H1 (cell line): ENCODE measurements around the gene IREB2. TPM values are rescaled to one million over a fixed set of nuclear protein-coding genes. Genes with fewer than 3 reads are reported as not detected.

Source experiments
- CTCF ChIA-PET: fragments of 300-600 bp; sonication (Branson Sonifier 250); formaldehyde crosslinking; loops from one replicate; lab custom pipeline; 2021; ENCODE audit not compliant: partially characterized antibody; lab: Charles Lee
- POLR2A ChIA-PET: fragments of 300-600 bp; sonication (Branson Sonifier 250); formaldehyde crosslinking; loops from one replicate; lab custom pipeline; 2021; ENCODE audit warnings: inconsistent platforms; ENCODE audit not compliant: partially characterized antibody; lab: Charles Lee
- DNase-seq, 2 experiments: peaks; one replicate each; pipeline versions ENCODE4 v3.0.0 to v3.0.0-alpha.2; 2010 to 2022; ENCODE audit warnings: low spot score in 2 of 2, low read depth in 1 of 2, mixed read lengths in 1 of 2
- FAIRE-seq: peaks from 2 replicates; lab custom pipeline; 2011; peaks lifted over from hg19 to GRCh38; lab: Jason Lieb, UNC
- H2AFZ ChIP-seq: 2 replicates; pipeline ENCODE4 v1.8.1; 2012; ENCODE audit warnings: low read length, inconsistent platforms
- H2AK5ac ChIP-seq: 2 replicates; pipeline ENCODE4 v1.6.1; 2013; ENCODE audit warnings: low read depth, low read length
- H2BK120ac ChIP-seq: replicated peaks from 2 replicates; pipeline ENCODE3; 2013; ENCODE audit warnings: low read depth, low read length, inconsistent platforms
- H2BK12ac ChIP-seq: 2 replicates; pipeline ENCODE4 v1.6.1; 2013; ENCODE audit warnings: low read depth, low read length
- H2BK15ac ChIP-seq: 2 replicates; pipeline ENCODE4 v1.6.1; 2013; ENCODE audit warnings: low read length
- H2BK20ac ChIP-seq: 2 replicates; pipeline ENCODE4 v1.6.1; 2013; ENCODE audit warnings: low read length
- H2BK5ac ChIP-seq: 2 replicates; pipeline ENCODE4 v1.6.1; 2013; ENCODE audit warnings: low read depth, low read length
- H3K14ac ChIP-seq: 2 replicates; pipeline ENCODE4 v1.6.1; 2013; ENCODE audit warnings: inconsistent platforms; ENCODE audit not compliant: insufficient read length
- H3K18ac ChIP-seq: 2 replicates; pipeline ENCODE4 v1.6.1; 2013; ENCODE audit warnings: low read length; ENCODE audit errors: extremely low read depth
- H3K23ac ChIP-seq: 2 replicates; pipeline ENCODE4 v1.6.1; 2013; ENCODE audit warnings: inconsistent platforms; ENCODE audit not compliant: insufficient read length
- H3K23me2 ChIP-seq: 2 replicates; pipeline ENCODE4 v1.6.1; 2013; ENCODE audit warnings: low read depth, low read length
- H3K27ac ChIP-seq: 2 replicates; pipeline ENCODE4 v1.6.1; 2011; ENCODE audit warnings: low read depth, low read length, inconsistent platforms
- H3K27me3 ChIP-seq, 4 experiments: replicated peaks in 1 of 4; 1 replicate in 1 of 4; 2 replicates in 3 of 4; pipeline versions ENCODE4 v1.6.1 to v1.8.1; 2011 to 2013; ENCODE audit warnings: low read length in 3 of 4, mild to moderate bottlenecking in 3 of 4, inconsistent platforms in 2 of 4, mixed read lengths in 2 of 4, moderate library complexity in 1 of 4; ENCODE audit not compliant: control insufficient read depth in 3 of 4, insufficient read depth in 3 of 4; ENCODE audit errors: extremely low read depth in 1 of 4
- H3K36me3 ChIP-seq, 4 experiments: 2 replicates each; pipeline versions ENCODE4 v1.6.1 to v1.8.1; 2011 to 2013; ENCODE audit warnings: mild to moderate bottlenecking in 4 of 4, low read length in 3 of 4, moderate library complexity in 2 of 4, control low read depth in 1 of 4, inconsistent platforms in 1 of 4; ENCODE audit not compliant: insufficient read depth in 4 of 4, control insufficient read depth in 2 of 4
- H3K4ac ChIP-seq: replicated peaks from 2 replicates; pipeline ENCODE3; 2013; ENCODE audit warnings: low read length, low read depth, mixed read lengths, inconsistent platforms; ENCODE audit not compliant: insufficient read length
- H3K4me1 ChIP-seq, 4 experiments: replicated peaks in 1 of 4; 1 replicate in 1 of 4; 2 replicates in 3 of 4; pipeline versions ENCODE4 v1.6.1 to v1.8.1; 2011 to 2013; ENCODE audit warnings: low read length in 3 of 4, inconsistent platforms in 2 of 4, mixed read lengths in 1 of 4; ENCODE audit not compliant: insufficient read depth in 4 of 4, control insufficient read depth in 3 of 4
- H3K4me2 ChIP-seq, 2 experiments: 2 replicates each; pipeline versions ENCODE4 v1.6.1 to v1.8.1; 2011 to 2013; ENCODE audit warnings: low read depth in 2 of 2, low read length in 2 of 2, control low read depth in 1 of 2, inconsistent platforms in 1 of 2, mild to moderate bottlenecking in 1 of 2; ENCODE audit not compliant: insufficient read depth in 1 of 2
- H3K4me3 ChIP-seq, 4 experiments: fragments of 200-600, 300-600 bp in 1 of 4; sonication (generic), shearing (Covaris generic), sonication (Bioruptor Twin) in 1 of 4; 2 replicates each; pipeline versions ENCODE4 v1.5.1 to v1.8.1; 2011 to 2016; ENCODE audit warnings: low read length in 4 of 4, low read depth in 3 of 4, control low read depth in 2 of 4, inconsistent platforms in 2 of 4, mild to moderate bottlenecking in 2 of 4, mixed read lengths in 1 of 4, moderate library complexity in 1 of 4; ENCODE audit not compliant: insufficient read depth in 2 of 4; ENCODE audit errors: extremely low read depth in 1 of 4
- H3K56ac ChIP-seq: replicated peaks from 2 replicates; pipeline ENCODE3; 2013; ENCODE audit warnings: low read depth, mild to moderate bottlenecking, mixed read lengths, low read length, inconsistent platforms; ENCODE audit not compliant: insufficient read length
- H3K79me1 ChIP-seq: 2 replicates; pipeline ENCODE4 v1.6.1; 2013; ENCODE audit warnings: low read depth, low read length, control low read depth
- H3K79me2 ChIP-seq, 2 experiments: 2 replicates each; pipeline versions ENCODE4 v1.6.1 to v1.8.1; 2012 to 2013; ENCODE audit warnings: low read length in 2 of 2, mild to moderate bottlenecking in 2 of 2, inconsistent platforms in 1 of 2; ENCODE audit not compliant: insufficient read depth in 2 of 2, control insufficient read depth in 1 of 2
- H3K9ac ChIP-seq, 4 experiments: replicated peaks in 1 of 4; 1 replicate in 1 of 4; 2 replicates in 3 of 4; pipeline versions ENCODE4 v1.6.1 to v1.8.1; 2011 to 2013; ENCODE audit warnings: low read depth in 3 of 4, low read length in 3 of 4, control low read depth in 2 of 4, mild to moderate bottlenecking in 2 of 4, moderate library complexity in 2 of 4, inconsistent platforms in 1 of 4; ENCODE audit errors: extremely low read depth in 1 of 4
- H3K9me3 ChIP-seq, 2 experiments: 2 replicates each; pipeline versions ENCODE4 v1.6.1 to v1.8.1; 2012 to 2013; ENCODE audit warnings: mild to moderate bottlenecking in 2 of 2, moderate library complexity in 2 of 2, control low read depth in 1 of 2, inconsistent platforms in 1 of 2, low read depth in 1 of 2, low read length in 1 of 2, mixed read lengths in 1 of 2; ENCODE audit not compliant: insufficient read depth in 2 of 2
- H4K20me1 ChIP-seq, 2 experiments: replicated peaks in 1 of 2; 2 replicates each; pipeline versions ENCODE3 to v1.8.1; 2011 to 2013; ENCODE audit warnings: inconsistent platforms in 2 of 2, low read length in 2 of 2, mild to moderate bottlenecking in 1 of 2; ENCODE audit not compliant: insufficient read depth in 2 of 2, control insufficient read depth in 1 of 2
- H4K5ac ChIP-seq: 2 replicates; pipeline ENCODE4 v1.6.1; 2013; ENCODE audit warnings: low read length, low read depth, mixed read lengths, inconsistent platforms; ENCODE audit not compliant: insufficient read length
- H4K8ac ChIP-seq: 2 replicates; pipeline ENCODE4 v1.8.0; 2013; ENCODE audit warnings: mild to moderate bottlenecking, moderate library complexity, low read length, inconsistent platforms; ENCODE audit not compliant: insufficient read depth; ENCODE audit errors: extremely low read depth
- H4K91ac ChIP-seq: replicated peaks from 2 replicates; pipeline ENCODE3; 2013; ENCODE audit warnings: low read length, mixed read lengths, inconsistent platforms; ENCODE audit not compliant: insufficient read length
- EP300 ChIP-seq, 2 experiments: IDR thresholded peaks; 1 replicate in 1 of 2; 2 replicates in 1 of 2; pipeline ENCODE4 v1.6.1; 2011 to 2012; ENCODE audit warnings: low read depth in 2 of 2, low read length in 2 of 2, mild to moderate bottlenecking in 2 of 2, borderline replicate concordance in 1 of 2, inconsistent platforms in 1 of 2, moderate library complexity in 1 of 2
- EZH2 ChIP-seq: fragments of 200-600 bp; sonication (generic); IDR thresholded peaks from 2 replicates; pipeline ENCODE4 v1.7.1; 2012; ENCODE audit warnings: low read depth, mild to moderate bottlenecking, moderate library complexity, low read length, inconsistent platforms; ENCODE audit not compliant: severe bottlenecking
- FOSL1 ChIP-seq: IDR thresholded peaks from 2 replicates; pipeline ENCODE4 v1.6.1; 2011; ENCODE audit warnings: mild to moderate bottlenecking, low read depth, low read length, moderate library complexity; ENCODE audit not compliant: insufficient read depth
- JUND ChIP-seq: IDR thresholded peaks from 2 replicates; pipeline ENCODE4 v1.6.1; 2011; ENCODE audit warnings: mild to moderate bottlenecking, improper control_type of control experiment, low read length
- KDM4A ChIP-seq: IDR thresholded peaks from one replicate; pipeline ENCODE4 v1.7.1; 2012; ENCODE audit warnings: low read depth, mild to moderate bottlenecking, moderate library complexity, low read length, inconsistent platforms; ENCODE audit not compliant: severe bottlenecking
- POLR2A ChIP-seq, 2 experiments: IDR thresholded peaks; 1 replicate in 1 of 2; 2 replicates in 1 of 2; pipeline ENCODE4 v1.6.1; 2011; ENCODE audit warnings: low read depth in 2 of 2, low read length in 2 of 2, mild to moderate bottlenecking in 2 of 2; ENCODE audit errors: control extremely low read depth in 1 of 2
- RBBP5 ChIP-seq: IDR thresholded peaks from 2 replicates; pipeline ENCODE4 v1.7.1; 2012; ENCODE audit warnings: low read depth, mild to moderate bottlenecking, inconsistent platforms, low read length, moderate library complexity, borderline replicate concordance
- RFX5 ChIP-seq: IDR thresholded peaks from 2 replicates; pipeline ENCODE4 v1.6.1; 2011; ENCODE audit warnings: low read depth, low read length, improper control_type of control experiment, borderline replicate concordance
- TAF1 ChIP-seq: IDR thresholded peaks from 2 replicates; pipeline ENCODE4 v1.6.1; 2011; ENCODE audit warnings: mild to moderate bottlenecking, low read depth, low read length
- TAF7 ChIP-seq: optimal IDR thresholded peaks from 2 replicates; pipeline ENCODE3; 2011; ENCODE audit warnings: low read depth, mild to moderate bottlenecking, inconsistent platforms, low read length, moderate library complexity, borderline replicate concordance
- TBP ChIP-seq: IDR thresholded peaks from 2 replicates; pipeline ENCODE4 v1.6.1; 2011; ENCODE audit warnings: low read depth, low read length, improper control_type of control experiment
- TCF12 ChIP-seq: IDR thresholded peaks from 2 replicates; pipeline ENCODE4 v1.6.1; 2011; ENCODE audit warnings: low read depth, mild to moderate bottlenecking, low read length
- whole genome bisulfite sequencing, 2 experiments: shearing (Covaris generic) in 1 of 2; methylation state at CpG; one replicate each; pipeline versions ENCODE4 v1.1.6 to v1.1.7; 2013 to 2015; ENCODE audit warnings: low lambda C conversion rate in 2 of 2, mixed read lengths in 2 of 2, inconsistent platforms in 1 of 2, low coverage in 1 of 2, missing lambda C conversion rate in 1 of 2; ENCODE audit not compliant: insufficient replicate concordance in 2 of 2, insufficient coverage in 1 of 2, insufficient read length in 1 of 2; ENCODE audit errors: extremely low coverage in 1 of 2, missing lambda C conversion rate in 1 of 2; 5-methylcytosine and 5-hydroxymethylcytosine counted together
- polyA plus RNA-seq, 7 experiments: library from polyadenylated mRNA; depleted of rRNA in 3 of 7; stranded (reverse) in 5 of 7; unstranded in 2 of 7; fragments of >200 nt in 5 of 7; fragments of 200-250 nt in 2 of 7; gene quantifications; 1 replicate in 5 of 7; 2 replicates in 1 of 7; 4 replicates in 1 of 7; pipeline versions ENCODE4 v1.2.1 to v1.2.3, GENCODE V29; 2011 to 2013; ENCODE audit warnings: missing spikeins in 2 of 7, mixed read lengths in 2 of 7
- total RNA-seq: library from RNA; stranded (reverse); fragmentation: NEBNext Ultra II Directional; extraction: Animal tissue kit (Norgen Biotek cat#: 25700); gene quantifications from 2 replicates; pipeline ENCODE4 v1.2.1, GENCODE V29; 2021
- TF ChIP-seq, protein P1 (sequence below): IDR thresholded peaks from 2 replicates; pipeline ENCODE4 v1.6.1; 2012; ENCODE audit warnings: low read length, inconsistent platforms

The IREB2 gene
- total and polyA plus RNA-seq, 2 of the 8 experiments (the other 6 are each of a cell fraction or from before 2014, with no cell fraction given): 21.0 to 103 TPM

DNA sequence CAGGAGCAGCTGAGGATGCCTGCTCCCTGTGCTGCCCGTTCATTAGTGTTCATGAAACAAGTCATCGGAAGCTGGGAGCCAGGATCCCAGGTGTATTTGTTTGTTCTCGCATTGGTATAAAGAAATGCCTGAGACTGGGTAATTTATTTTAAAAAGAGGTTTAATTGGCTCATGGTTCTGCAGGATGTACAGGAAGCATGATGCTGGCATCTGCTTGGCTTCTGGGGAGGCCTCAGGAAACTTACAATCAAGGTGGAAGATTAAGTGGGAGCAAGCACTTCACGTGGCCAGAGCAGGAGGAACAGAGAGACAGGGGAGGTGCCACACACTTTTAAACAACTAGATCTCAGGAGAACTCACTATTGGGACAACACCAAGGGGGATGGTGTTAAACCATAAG, 63.8 kb downstream of the IREB2 start:
- ChIA-PET POLR2A (no interaction called here), CTCF (no interaction called here)
- no peak overlapping the region for H4K91ac ChIP-seq
- TF ChIP-seq JUND: no peak
- TF ChIP-seq, protein P1, sequence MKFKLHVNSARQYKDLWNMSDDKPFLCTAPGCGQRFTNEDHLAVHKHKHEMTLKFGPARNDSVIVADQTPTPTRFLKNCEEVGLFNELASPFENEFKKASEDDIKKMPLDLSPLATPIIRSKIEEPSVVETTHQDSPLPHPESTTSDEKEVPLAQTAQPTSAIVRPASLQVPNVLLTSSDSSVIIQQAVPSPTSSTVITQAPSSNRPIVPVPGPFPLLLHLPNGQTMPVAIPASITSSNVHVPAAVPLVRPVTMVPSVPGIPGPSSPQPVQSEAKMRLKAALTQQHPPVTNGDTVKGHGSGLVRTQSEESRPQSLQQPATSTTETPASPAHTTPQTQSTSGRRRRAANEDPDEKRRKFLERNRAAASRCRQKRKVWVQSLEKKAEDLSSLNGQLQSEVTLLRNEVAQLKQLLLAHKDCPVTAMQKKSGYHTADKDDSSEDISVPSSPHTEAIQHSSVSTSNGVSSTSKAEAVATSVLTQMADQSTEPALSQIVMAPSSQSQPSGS: no peak
- no peak for TF ChIP-seq RFX5
- TF ChIP-seq POLR2A (IDR thresholded peaks at IDR 0.05; ENCODE audit: control extremely low read depth in 1 of 2, low read depth in 2 of 2, low read length in 2 of 2): no peak
- no peak for TF ChIP-seq FOSL1
- no peak for TF ChIP-seq KDM4A
- TF ChIP-seq EP300 (IDR thresholded peaks at IDR 0.05; ENCODE audit: borderline replicate concordance in 1 of 2, low read depth in 2 of 2, low read length in 2 of 2): no peak
- no peak for TF ChIP-seq TCF12
- TF ChIP-seq TBP: no peak
- TF ChIP-seq TAF7: no peak
- TF ChIP-seq TAF1: no peak
- TF ChIP-seq EZH2: no peak
- TF ChIP-seq RBBP5: no peak

More for the DNA sequence above, 63.8 kb downstream of the IREB2 start:
- peaks cover 0 to 3% of the 10 kb centered on the region in 2 experiments; a peak in 2 of 4 replicates for H3K9me3 ChIP-seq
- no peak overlapping the region for H4K5ac ChIP-seq
- no peak overlapping the region for H3K27ac ChIP-seq
- H3K9ac ChIP-seq: no peak overlapping the region
- H2BK20ac ChIP-seq: no peak overlapping the region
- no peak overlapping the region for H3K18ac ChIP-seq
- H3K4me2 ChIP-seq: no peak overlapping the region
- no peak for FAIRE-seq
- no peak overlapping the region for H3K14ac ChIP-seq
- no peak for DNase-seq
- 93% methylated on average over 4 of the region's 4 CpGs; no CpG with 5 or more reads in 1 of the 2 experiments for WGBS, 2 experiments
- H3K79me1 ChIP-seq: no peaks in the 10 kb centered on the region
- no peak overlapping the region for H3K56ac ChIP-seq
- H2BK120ac ChIP-seq: no peak overlapping the region
- no peaks in the 10 kb centered on the region for H3K79me2 ChIP-seq
- H3K4ac ChIP-seq: no peak overlapping the region
- H3K23me2 ChIP-seq: peaks cover under 1% of the 10 kb centered on the region; the same call in 1 of the 2 replicates
- no peak overlapping the region for H4K8ac ChIP-seq
- no peak overlapping the region for H3K4me3 ChIP-seq
- H2BK5ac ChIP-seq: no peak overlapping the region
- H3K23ac ChIP-seq: no peak overlapping the region
- no peaks in the 10 kb centered on the region for H4K20me1 ChIP-seq
- no peak overlapping the region for H2BK12ac ChIP-seq
- H2AFZ ChIP-seq: no peak overlapping the region
- no peaks in the 10 kb centered on the region for H3K27me3 ChIP-seq
- no peak overlapping the region for H2AK5ac ChIP-seq
- peaks cover 3 to 26% (median 20%) of the 10 kb centered on the region in 4 experiments; a peak in 5 of 8 replicates for H3K36me3 ChIP-seq
- no peaks in the 10 kb centered on the region for H3K4me1 ChIP-seq
- no peak overlapping the region for H2BK15ac ChIP-seq
